NB4 (cell line): ENCODE measurements around the gene MAGOHB.

ENCODE experiments used
- CTCF ChIP-seq: IDR thresholded peaks from one replicate; pipeline ENCODE4 v1.5.1; 2012; ENCODE audit warnings: low read depth, low read length
- MYC ChIP-seq: IDR thresholded peaks from 2 replicates; pipeline ENCODE4 v1.6.1; 2011; ENCODE audit warnings: low read depth, low read length
- POLR2A ChIP-seq: IDR thresholded peaks from 2 replicates; pipeline ENCODE4 v1.6.1; 2011; ENCODE audit warnings: mild to moderate bottlenecking; ENCODE audit not compliant: insufficient read length; ENCODE audit errors: extremely low read depth

GRCh38 chr12:10595881-10596280 lies 17.5 kb downstream of the MAGOHB start:
- TF ChIP-seq CTCF = no peak
- no peak for TF ChIP-seq POLR2A
- TF ChIP-seq MYC = no peak
